Immature natural killer cell (primary cell): ENCODE data around the gene NLN. TPM values are rescaled to one million over a fixed set of nuclear protein-coding genes. Genes with fewer than 3 reads are reported as not detected.
"Not testable (repeated sequence)": the region's sequence is repeated elsewhere in the genome, so short reads cannot be mapped to it uniquely, and the experiment has no call there.

Source experiments
- DNase-seq, 3 donors: peaks; one replicate each; pipeline ENCODE4 v3.0.0; 2022; ENCODE audit warnings: mixed read lengths in 1 of 3
- H3K27ac Mint-ChIP-seq, 6 donors: one replicate each; pipeline ENCODE4 v1.8.0; 2020; ENCODE audit warnings: mixed read lengths in 6 of 6, mild to moderate bottlenecking in 5 of 6, inconsistent platforms in 4 of 6, moderate library complexity in 3 of 6
- H3K27me3 Mint-ChIP-seq, 3 donors: one replicate each; pipeline ENCODE4 v1.8.0; 2020 to 2021; ENCODE audit warnings: low read depth in 3 of 3, mild to moderate bottlenecking in 3 of 3, mixed read lengths in 3 of 3, moderate library complexity in 3 of 3, inconsistent platforms in 1 of 3
- H3K36me3 Mint-ChIP-seq, 3 donors: one replicate each; pipeline ENCODE4 v1.8.0; 2020; ENCODE audit warnings: mixed read lengths in 3 of 3, inconsistent platforms in 2 of 3, mild to moderate bottlenecking in 2 of 3
- H3K4me1 Mint-ChIP-seq, 2 donors: one replicate each; pipeline ENCODE4 v1.8.0; 2020; ENCODE audit warnings: inconsistent platforms in 2 of 2, mild to moderate bottlenecking in 2 of 2, mixed read lengths in 2 of 2, moderate library complexity in 1 of 2
- H3K4me3 Mint-ChIP-seq, 5 donors: one replicate each; pipeline ENCODE4 v1.8.0; 2020; ENCODE audit warnings: mild to moderate bottlenecking in 5 of 5, mixed read lengths in 5 of 5, inconsistent platforms in 3 of 5, moderate library complexity in 3 of 5
- H3K9me3 Mint-ChIP-seq, 6 donors: one replicate each; pipeline ENCODE4 v1.8.0; 2020; ENCODE audit warnings: mild to moderate bottlenecking in 6 of 6, mixed read lengths in 6 of 6, inconsistent platforms in 4 of 6, moderate library complexity in 3 of 6
- polyA plus RNA-seq, 3 donors: library from polyadenylated mRNA; unstranded; fragments of 300-500 nt; fragmentation: Illumina TruSeq; gene quantifications; one replicate each; pipeline ENCODE4 v1.2.3, GENCODE V29; 2021

NLN gene
- polyA plus RNA-seq, 3 donors from 2014 or later, result 0.76 to 1.2 (median 1.2) TPM

DNA sequence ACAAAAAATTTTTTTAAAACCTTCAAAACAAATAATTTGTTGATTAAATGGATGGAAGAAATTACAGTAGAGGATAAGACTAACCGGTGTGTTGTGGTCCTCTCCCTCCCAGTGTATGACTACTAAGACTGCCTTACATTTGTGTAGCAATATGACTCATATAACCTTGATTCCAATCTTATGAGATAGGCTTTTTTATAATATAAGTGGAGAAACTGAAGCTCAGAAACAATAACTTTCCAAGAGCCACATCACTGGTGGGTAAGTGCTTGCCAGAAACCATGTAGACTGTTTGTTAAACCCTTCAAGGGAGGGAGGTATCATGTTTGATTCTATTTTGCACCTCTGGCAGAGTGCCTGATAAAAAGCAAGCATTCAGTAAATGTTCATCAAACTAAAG, 47.5 kb downstream of the NLN start:
- Mint-ChIP-seq H3K27me3 (no peaks in the 10 kb centered on the region), H3K4me3 (no peak overlapping the region), H3K36me3 (peaks cover 4 to 9% (median 5%) of the 10 kb centered on the region in 3 donors), H3K27ac (no peak overlapping the region), H3K9me3 (peaks cover 0 to 5% (median 0%) of the 10 kb centered on the region in 6 donors), H3K4me1 (no peaks in the 10 kb centered on the region)
- DNase-seq, result no peak

DNA sequence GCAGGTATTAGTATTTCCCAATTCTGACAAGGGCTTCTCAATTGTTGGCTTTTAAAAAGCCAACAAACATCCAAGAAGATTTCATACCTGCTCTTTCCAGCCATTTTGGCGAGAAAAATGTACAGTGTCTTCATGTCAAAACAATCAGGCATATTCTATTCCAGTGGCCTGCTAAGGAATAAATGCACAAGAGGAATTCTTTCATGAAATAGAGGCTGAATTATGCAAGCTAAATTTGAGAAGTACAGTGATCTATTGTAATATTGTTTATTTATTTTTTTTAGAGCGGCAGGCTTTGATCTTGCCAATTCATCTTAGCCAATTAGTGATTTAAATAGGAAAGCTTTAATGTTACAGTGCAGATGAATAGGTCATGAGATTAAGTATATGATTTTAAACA, 49.3 kb downstream of the NLN start:
- H3K27me3 Mint-ChIP-seq, result no peaks in the 10 kb centered on the region
- no peak for DNase-seq
- H3K27ac Mint-ChIP-seq, result no peak overlapping the region
- peaks cover 4 to 9% (median 5%) of the 10 kb centered on the region in 3 donors for H3K36me3 Mint-ChIP-seq
- H3K4me1 Mint-ChIP-seq, result no peaks in the 10 kb centered on the region
- H3K9me3 Mint-ChIP-seq, result peaks cover 0 to 5% (median 0%) of the 10 kb centered on the region in 6 donors
- H3K4me3 Mint-ChIP-seq, result no peak overlapping the region

DNA sequence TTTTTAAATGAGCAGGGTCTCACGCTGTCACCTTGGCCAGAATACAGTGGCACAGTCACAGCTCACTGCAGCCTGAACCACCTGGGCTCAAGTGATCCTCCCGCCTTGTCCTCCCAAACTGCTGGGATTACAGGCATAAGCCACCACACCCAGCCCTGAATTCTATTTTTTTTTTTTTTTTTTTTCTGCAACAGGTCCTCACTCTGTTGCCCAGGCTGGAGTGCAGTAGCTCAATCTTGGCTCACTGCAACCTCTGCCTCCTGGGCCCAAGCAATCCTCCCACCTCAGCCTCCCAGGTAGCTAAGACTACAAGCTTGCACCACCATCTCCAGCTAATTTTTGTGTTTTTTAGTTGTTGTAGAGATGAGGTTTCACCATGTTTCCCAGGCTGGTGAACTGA, 51.0 kb downstream of the NLN start:
- H3K4me3 Mint-ChIP-seq, DNase-seq, H3K4me1 Mint-ChIP-seq, H3K27ac Mint-ChIP-seq, H3K36me3 Mint-ChIP-seq, H3K27me3 Mint-ChIP-seq, H3K9me3 Mint-ChIP-seq: not testable (repeated sequence)

DNA sequence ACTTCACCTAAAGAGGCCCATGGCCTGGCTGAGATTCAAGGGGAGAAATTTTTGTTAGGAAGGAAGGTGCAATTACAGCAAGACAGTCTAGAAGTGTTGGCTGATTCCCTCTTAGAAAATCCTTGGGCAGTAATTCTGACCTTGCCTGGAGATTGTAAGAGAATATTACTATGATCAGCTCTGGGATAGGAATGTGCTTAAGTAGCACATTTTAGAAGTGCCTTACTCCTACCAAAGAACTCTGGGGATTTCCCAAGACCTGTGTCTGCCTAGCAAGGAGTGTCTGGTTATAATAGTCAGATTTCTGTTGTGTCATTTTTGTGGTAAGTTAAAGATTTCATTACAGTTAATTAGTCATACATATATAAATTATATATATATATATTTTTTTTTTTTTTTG, 52.3 kb downstream of the NLN start:
- Mint-ChIP-seq H3K4me3 (no peak overlapping the region), H3K27me3 (no peaks in the 10 kb centered on the region), H3K9me3 (no peaks in the 10 kb centered on the region), H3K4me1 (peaks cover under 1 to 3% of the 10 kb centered on the region in 2 donors), H3K36me3 (no peaks in the 10 kb centered on the region), H3K27ac (no peak overlapping the region)
- DNase-seq, result no peak

DNA sequence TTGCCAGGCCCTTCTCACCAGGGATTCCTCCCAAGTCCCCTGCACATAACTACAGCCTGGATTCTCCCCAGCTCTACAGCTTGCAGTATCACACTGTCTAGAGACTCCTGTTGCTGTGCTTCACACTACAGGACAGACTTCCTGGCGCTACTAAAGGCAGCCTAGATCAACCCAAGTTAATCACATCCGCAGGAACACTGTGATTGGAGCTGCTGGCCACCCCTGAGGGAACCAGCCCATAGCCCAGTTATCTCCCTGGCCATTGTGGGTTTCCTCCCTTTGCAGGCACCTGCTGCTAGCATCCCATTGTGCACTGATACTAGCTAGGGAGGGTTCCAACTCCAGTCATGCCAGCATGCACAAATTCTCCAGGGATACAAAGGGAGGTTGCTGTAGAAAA, 53.5 kb downstream of the NLN start:
- H3K36me3 Mint-ChIP-seq, result no peaks in the 10 kb centered on the region
- H3K4me1 Mint-ChIP-seq, result peaks cover 8 to 12% of the 10 kb centered on the region in 2 donors
- no peak overlapping the region for H3K27ac Mint-ChIP-seq
- no peaks in the 10 kb centered on the region for H3K9me3 Mint-ChIP-seq
- no peak for DNase-seq
- H3K4me3 Mint-ChIP-seq, result no peak overlapping the region
- no peaks in the 10 kb centered on the region for H3K27me3 Mint-ChIP-seq

DNA sequence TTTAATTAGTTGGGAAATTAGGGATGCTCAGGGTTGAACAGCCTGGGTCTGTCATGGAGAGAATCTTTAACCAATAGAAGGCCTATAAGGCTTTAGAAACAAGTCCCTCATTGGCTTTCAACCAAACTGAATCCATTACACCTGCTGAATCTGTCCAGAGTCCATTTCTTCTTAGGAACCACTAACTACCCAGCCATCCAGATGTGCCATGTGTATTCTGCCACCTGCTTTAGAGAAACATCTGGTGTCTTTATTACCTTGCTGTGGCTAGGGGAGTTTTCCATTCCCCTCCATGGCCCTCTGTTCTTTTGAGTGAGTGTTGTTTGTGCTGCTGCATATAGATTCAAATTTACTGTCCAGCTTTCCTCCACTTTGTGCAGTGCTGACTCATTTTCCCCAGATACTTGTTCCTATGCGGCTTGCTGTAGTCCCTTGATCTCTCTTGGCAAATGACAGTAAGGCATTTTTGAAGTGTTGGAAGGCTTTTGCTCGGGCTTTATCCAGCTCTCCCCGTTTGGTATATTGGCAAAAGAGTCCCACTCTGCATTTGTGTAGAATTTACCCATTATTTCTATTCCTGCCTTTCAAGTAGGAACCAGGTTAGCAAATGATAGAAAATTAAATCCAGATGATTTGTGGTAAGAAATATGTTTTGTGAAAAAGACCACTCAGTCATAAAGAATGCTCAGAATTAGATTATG, 54.6 kb downstream of the NLN start:
- Mint-ChIP-seq H3K9me3 (no peaks in the 10 kb centered on the region), H3K27me3 (peaks cover 0 to 2% (median 0%) of the 10 kb centered on the region in 3 donors), H3K4me3 (no peak overlapping the region), H3K4me1 (peaks cover 11 to 16% of the 10 kb centered on the region in 2 donors), H3K36me3 (no peaks in the 10 kb centered on the region), H3K27ac (no peak overlapping the region)
- no peak for DNase-seq

DNA sequence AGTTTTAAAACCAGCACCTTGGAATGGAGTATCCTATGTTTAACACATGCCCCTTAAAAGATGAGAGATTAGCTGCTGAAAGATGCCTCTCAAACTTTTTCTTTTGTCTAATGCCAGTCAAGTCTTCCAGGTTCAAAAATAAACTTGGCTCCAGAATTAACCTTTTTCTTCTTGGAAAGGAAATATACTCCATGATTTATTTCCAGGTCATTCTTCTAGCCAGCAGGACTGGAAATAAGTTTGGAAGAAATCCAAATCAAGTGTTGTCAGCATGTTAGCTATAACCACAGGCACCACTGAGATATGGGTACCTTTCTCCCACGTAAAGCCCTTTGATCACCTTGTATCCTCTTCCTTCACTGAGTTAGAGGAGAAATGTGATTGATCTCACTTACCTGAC, 56.1 kb downstream of the NLN start:
- no peak overlapping the region for H3K4me3 Mint-ChIP-seq
- H3K27ac Mint-ChIP-seq, result no peak overlapping the region
- peaks cover 0 to 8% (median 0%) of the 10 kb centered on the region in 3 donors for H3K36me3 Mint-ChIP-seq
- peaks cover 0 to 2% (median 0%) of the 10 kb centered on the region in 3 donors for H3K27me3 Mint-ChIP-seq
- peaks cover 11 to 16% of the 10 kb centered on the region in 2 donors for H3K4me1 Mint-ChIP-seq
- H3K9me3 Mint-ChIP-seq, result no peaks in the 10 kb centered on the region
- no peak for DNase-seq

DNA sequence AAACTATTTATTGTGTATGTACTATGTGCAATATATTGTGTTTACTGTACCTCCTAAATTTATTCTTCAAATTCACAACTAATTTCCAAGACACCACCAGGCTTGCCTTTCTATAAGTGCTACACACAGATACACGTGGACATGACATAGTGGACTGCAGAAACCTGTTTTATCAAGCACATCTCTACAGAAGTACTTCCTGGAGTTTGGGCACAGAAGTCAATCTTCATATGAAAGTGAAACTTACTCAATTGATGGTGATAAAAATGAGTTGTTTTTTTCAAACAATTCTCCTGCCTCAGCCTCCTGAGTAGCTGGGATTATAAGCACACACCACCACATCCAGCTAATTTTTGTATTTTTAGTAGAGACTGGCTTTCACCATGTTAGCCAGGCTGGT, 57.6 kb downstream of the NLN start:
- H3K27me3 Mint-ChIP-seq, result peaks cover 0 to 2% (median 0%) of the 10 kb centered on the region in 3 donors
- DNase-seq, result peak; percentile 13 to 24 (median 13)
- H3K4me1 Mint-ChIP-seq, result peaks cover 11 to 16% of the 10 kb centered on the region in 2 donors
- peaks cover 0 to 8% (median 0%) of the 10 kb centered on the region in 3 donors for H3K36me3 Mint-ChIP-seq
- no peaks in the 10 kb centered on the region for H3K9me3 Mint-ChIP-seq
- H3K4me3 Mint-ChIP-seq, result peak overlapping the region in 2 of 5 donors; percentile 45 to 47
- H3K27ac Mint-ChIP-seq, result peak overlapping the region in 5 of 6 donors; percentile 3 to 73 (median 57)

DNA sequence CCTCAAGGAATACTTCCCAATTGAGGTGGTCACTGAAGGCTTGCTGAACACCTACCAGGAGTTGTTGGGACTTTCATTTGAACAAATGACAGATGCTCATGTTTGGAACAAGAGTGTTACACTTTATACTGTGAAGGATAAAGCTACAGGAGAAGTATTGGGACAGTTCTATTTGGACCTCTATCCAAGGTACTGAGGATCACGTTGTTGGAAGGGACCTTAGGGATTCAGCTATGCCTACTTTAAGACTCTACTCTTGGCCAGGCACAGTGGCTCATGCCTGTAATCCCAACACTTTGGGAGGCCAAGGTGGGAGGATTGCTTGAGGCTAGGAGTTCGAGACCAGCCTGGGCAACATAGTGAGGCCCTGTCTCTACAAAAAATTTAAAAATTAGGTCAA, 66.3 kb downstream of the NLN start:
- not testable (repeated sequence) for H3K27ac Mint-ChIP-seq, DNase-seq, H3K9me3 Mint-ChIP-seq, H3K36me3 Mint-ChIP-seq, H3K4me3 Mint-ChIP-seq, H3K27me3 Mint-ChIP-seq
- peaks cover 18 to 20% of the 10 kb centered on the region in 2 donors for H3K4me1 Mint-ChIP-seq

DNA sequence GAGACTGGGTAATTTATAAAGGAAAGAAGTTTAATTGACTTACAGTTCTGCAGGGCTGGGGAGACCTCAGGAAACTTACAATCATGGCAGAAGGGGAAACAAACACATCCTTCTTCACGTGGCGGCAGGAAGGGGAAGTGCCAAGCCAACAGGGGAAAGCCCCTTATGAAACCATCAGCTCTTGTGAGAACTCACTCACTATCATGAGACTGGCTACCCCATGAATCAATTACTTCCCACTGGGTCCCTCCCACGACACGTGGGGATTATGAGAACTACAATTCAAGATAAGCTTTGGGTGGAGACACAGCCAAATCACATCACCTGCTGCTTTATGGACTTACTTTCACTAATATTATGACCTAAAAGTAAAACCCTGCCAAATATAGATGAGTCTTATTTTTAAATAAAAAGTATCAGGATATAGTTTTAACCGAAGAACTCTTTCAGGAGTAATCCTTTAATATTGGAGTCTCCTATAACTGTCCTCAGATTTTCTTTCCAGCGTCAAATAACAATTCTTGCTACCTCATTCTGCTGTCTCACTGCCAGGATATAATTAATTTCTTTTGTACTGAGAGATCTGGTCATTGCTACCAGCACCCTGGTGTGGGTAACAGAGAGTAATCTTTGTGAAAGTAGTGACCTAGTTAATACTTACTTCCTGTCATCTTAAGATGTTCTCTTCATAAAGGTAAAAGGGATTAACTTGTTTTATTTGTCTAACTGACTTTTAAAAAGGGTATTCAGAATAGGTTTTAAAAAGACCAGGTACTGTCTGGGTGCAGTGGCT, 68.6 kb downstream of the NLN start:
- peak; percentile 35 to 42 (median 41) for DNase-seq
- Mint-ChIP-seq H3K4me1 (peaks cover 18 to 20% of the 10 kb centered on the region in 2 donors), H3K27me3 (peaks cover 0 to 2% (median 1%) of the 10 kb centered on the region in 3 donors)

DNA sequence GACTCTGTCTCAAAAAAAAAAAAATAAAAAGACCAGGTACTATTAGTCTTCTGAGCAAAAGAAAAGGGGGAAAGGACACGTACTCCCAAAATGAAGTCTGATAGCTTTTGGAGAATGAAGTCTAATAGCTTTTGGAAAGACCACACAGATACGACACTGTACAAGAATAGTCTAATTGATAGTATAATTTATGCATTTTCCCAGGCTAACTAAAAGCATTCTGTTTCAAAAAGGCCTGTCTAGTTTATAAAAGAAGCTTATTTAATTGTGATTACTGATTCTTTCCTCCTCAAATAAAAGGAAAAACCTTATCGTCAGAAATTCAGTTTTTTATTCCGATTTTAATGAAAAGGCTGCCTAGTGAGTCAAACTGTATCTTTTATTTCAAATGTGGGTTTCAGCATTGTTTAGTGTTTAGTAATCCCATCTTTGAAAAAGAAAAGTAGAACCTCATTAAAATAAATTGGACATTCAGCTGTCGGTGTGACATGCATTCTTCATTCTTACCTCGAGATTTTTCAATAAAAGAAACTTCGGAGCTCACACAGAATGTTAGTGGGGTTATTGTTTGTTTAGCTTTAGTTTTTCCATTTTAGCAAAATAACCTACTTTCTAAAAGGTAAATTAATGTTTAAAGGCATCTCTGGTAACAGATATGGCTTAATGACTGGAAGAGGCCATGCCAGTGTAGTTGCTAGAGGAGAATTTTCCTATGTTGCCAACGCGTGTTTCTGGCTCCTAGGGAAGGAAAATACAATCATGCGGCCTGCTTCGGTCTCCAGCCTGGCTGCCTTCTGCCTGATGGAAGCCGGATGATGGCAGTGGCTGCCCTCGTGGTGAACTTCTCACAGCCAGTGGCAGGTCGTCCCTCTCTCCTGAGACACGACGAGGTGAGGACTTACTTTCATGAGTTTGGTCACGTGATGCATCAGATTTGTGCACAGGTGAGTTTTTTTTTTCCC, 70.0 kb downstream of the NLN start:
- Mint-ChIP-seq H3K4me3 (no peak overlapping the region), H3K27ac (peak overlapping the region in 1 of 6 donors; percentile 80)

More for the DNA sequence above, 68.6 kb downstream of the NLN start:
- Mint-ChIP-seq H3K36me3 (no peaks in the 10 kb centered on the region), H3K4me3 (peak overlapping the region; percentile 44 to 73 (median 58)), H3K27ac (peak overlapping the region; percentile 43 to 88 (median 80)), H3K9me3 (peaks cover 0 to 4% (median 0%) of the 10 kb centered on the region in 6 donors)

DNA sequence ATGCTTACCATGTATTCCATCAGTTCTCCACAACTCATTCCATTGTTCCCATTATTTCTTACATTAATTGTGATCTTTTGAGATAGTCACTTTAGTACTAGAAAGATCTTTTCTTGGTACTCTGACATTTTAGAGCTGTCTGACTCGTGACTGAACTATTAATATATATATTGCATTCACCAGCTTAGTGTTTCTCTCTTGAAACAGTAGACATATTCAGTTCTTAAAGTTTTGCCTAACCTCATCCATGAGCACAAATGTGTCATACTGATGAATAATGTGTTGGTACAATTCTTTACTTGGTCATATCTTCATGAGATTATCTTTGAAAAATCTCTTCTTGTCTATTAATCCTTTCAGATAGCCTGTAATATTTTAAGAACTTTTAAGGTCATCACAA, 74.3 kb downstream of the NLN start:
- H3K27me3 Mint-ChIP-seq, result peaks cover 0 to 1% (median 0%) of the 10 kb centered on the region in 3 donors
- H3K27ac Mint-ChIP-seq, result no peak overlapping the region
- no peak overlapping the region for H3K4me3 Mint-ChIP-seq
- H3K4me1 Mint-ChIP-seq, result peaks cover 1 to 2% of the 10 kb centered on the region in 2 donors
- no peak for DNase-seq
- H3K9me3 Mint-ChIP-seq, result no peaks in the 10 kb centered on the region
- no peaks in the 10 kb centered on the region for H3K36me3 Mint-ChIP-seq

More for the DNA sequence above, 70.0 kb downstream of the NLN start:
- H3K9me3 Mint-ChIP-seq, result peaks cover 0 to 4% (median 0%) of the 10 kb centered on the region in 6 donors
- DNase-seq, result no peak
- H3K4me1 Mint-ChIP-seq, result peaks cover 18 to 20% of the 10 kb centered on the region in 2 donors
- H3K36me3 Mint-ChIP-seq, result no peaks in the 10 kb centered on the region
- peaks cover 0 to 2% (median 1%) of the 10 kb centered on the region in 3 donors for H3K27me3 Mint-ChIP-seq

DNA sequence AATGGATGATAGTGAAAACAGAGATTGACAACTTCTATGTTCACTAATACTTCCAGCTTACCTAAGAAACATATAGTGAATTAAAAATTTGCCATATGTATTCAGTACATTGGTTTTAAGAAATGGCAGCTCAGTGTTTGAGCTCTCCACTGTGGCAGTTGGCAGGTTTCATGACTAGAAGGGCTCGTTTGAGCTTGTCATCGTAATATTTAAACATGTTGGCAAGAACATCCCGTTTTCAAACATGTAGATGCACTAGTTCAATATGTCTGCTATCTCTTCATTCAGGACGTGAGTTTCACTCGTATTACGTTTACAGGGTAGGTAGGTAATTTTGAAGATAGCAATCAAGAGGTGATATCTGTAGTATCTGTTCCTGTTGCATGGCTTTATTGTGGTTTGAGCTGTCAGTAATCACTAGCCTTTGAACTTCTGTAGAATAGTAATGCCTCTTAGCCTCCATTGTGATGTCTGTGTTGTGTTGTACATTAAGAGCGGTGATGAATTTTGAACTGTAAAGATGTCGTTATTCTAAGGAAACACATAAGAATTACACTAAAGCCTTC, 74.8 kb downstream of the NLN start:
- H3K27ac Mint-ChIP-seq, result no peak overlapping the region
- H3K4me3 Mint-ChIP-seq, result no peak overlapping the region
- H3K9me3 Mint-ChIP-seq, result no peaks in the 10 kb centered on the region
- H3K27me3 Mint-ChIP-seq, result peaks cover 0 to 1% (median 0%) of the 10 kb centered on the region in 3 donors
- no peaks in the 10 kb centered on the region for H3K36me3 Mint-ChIP-seq
- H3K4me1 Mint-ChIP-seq, result no peaks in the 10 kb centered on the region
- no peak for DNase-seq
